Hepatocyte (in vitro differentiated cells): Measurements from ENCODE around the gene TMEM51. TPM values are rescaled to one million over a fixed set of nuclear protein-coding genes. Genes with fewer than 3 reads are reported as not detected.

Source experiments
- DNase-seq: peaks from one replicate; pipeline ENCODE4 v3.0.0-alpha.2; 2016; ENCODE audit warnings: low spot score
- H2AFZ ChIP-seq: fragments of 200-600 bp; sonication (generic); 2 replicates; pipeline ENCODE4 v1.6.0; 2016; ENCODE audit warnings: antibody characterized with exemption, mild to moderate bottlenecking
- H3K27ac ChIP-seq: fragments of 200-600 bp; sonication (generic); 2 replicates; pipeline ENCODE4 v1.5.1; 2016; ENCODE audit warnings: mild to moderate bottlenecking
- H3K27me3 ChIP-seq: fragments of 200-600 bp; sonication (generic); 2 replicates; pipeline ENCODE4 v1.6.1; 2016
- H3K36me3 ChIP-seq: fragments of 200-600 bp; sonication (generic); replicated peaks from 2 replicates; pipeline ENCODE4 v1.5.1; 2016; ENCODE audit warnings: low read depth; ENCODE audit not compliant: insufficient read depth
- H3K4me1 ChIP-seq: fragments of 200-600 bp; sonication (generic); 2 replicates; pipeline ENCODE4 v1.5.1; 2016; ENCODE audit warnings: mild to moderate bottlenecking, moderate library complexity; ENCODE audit not compliant: insufficient read depth
- H3K4me2 ChIP-seq: fragments of 200-600 bp; sonication (generic); 2 replicates; pipeline ENCODE4 v1.6.0; 2016
- H3K4me3 ChIP-seq: fragments of 200-600 bp; sonication (generic); 2 replicates; pipeline ENCODE4 v1.5.1; 2016; ENCODE audit warnings: mild to moderate bottlenecking
- H3K79me2 ChIP-seq: fragments of 200-600 bp; sonication (generic); 2 replicates; pipeline ENCODE4 v1.6.0; 2017; ENCODE audit warnings: mild to moderate bottlenecking
- H3K9me2 ChIP-seq: fragments of 200-600 bp; sonication (generic); replicated peaks from 2 replicates; pipeline ENCODE4 v1.6.0; 2017; ENCODE audit warnings: mild to moderate bottlenecking; ENCODE audit not compliant: insufficient read depth
- H3K9me3 ChIP-seq: fragments of 200-600 bp; sonication (generic); 2 replicates; pipeline ENCODE4 v1.5.1; 2016; ENCODE audit warnings: low read depth, mild to moderate bottlenecking
- H4K20me1 ChIP-seq: fragments of 200-600 bp; sonication (generic); 2 replicates; pipeline ENCODE4 v1.6.0; 2016; ENCODE audit warnings: mild to moderate bottlenecking; ENCODE audit not compliant: insufficient read depth, poor library complexity, severe bottlenecking
- CTCF ChIP-seq: fragments of 200-600 bp; sonication (generic); IDR thresholded peaks from 2 replicates; pipeline ENCODE4 v1.5.1; 2016; ENCODE audit warnings: antibody characterized with exemption, mild to moderate bottlenecking; ENCODE audit not compliant: poor library complexity
- EZH2 ChIP-seq: fragments of 200-600 bp; sonication (generic); IDR thresholded peaks from 2 replicates; pipeline ENCODE4 v1.6.1; 2016; ENCODE audit warnings: antibody characterized with exemption, mild to moderate bottlenecking, borderline replicate concordance
- EZH2phosphoT487 ChIP-seq: fragments of 200-600 bp; sonication (generic); IDR thresholded peaks from one replicate; pipeline ENCODE4 v1.6.1; 2018; ENCODE audit warnings: antibody characterized with exemption, mild to moderate bottlenecking, low read depth, moderate library complexity; ENCODE audit not compliant: unreplicated experiment, severe bottlenecking
- WGBS: methylation state at CpG from one replicate; pipeline ENCODE4 v1.1.6; 2016; ENCODE audit warnings: low lambda C conversion rate; ENCODE audit errors: missing lambda C conversion rate; 5-methylcytosine and 5-hydroxymethylcytosine counted together
- polyA plus RNA-seq: library from polyadenylated mRNA; unstranded; fragments of >200 nt; fragmentation: Nextera tagmentation; extraction: Ambion mirVana; gene quantifications from 2 replicates; pipeline ENCODE4 v1.2.1, GENCODE V29; 2016
- total RNA-seq: library from RNA; depleted of rRNA; stranded (reverse); fragments of >200 nt; gene quantifications from 2 replicates; pipeline ENCODE4 v1.2.3, GENCODE V29; 2014

The TMEM51 gene
- total and polyA plus RNA-seq, 2 experiments from 2014 or later = 23.4 to 24.0 TPM

GRCh38 chr1:15251857-15252835 is 98.6 kb downstream of the TMEM51 start:
- H3K36me3 ChIP-seq = no peaks in the 10 kb centered on the region
- TF ChIP-seq CTCF (no peak), EZH2 (no peak), EZH2phosphoT487 (no peak)
- H3K9me3 ChIP-seq = no peaks in the 10 kb centered on the region
- no peaks in the 10 kb centered on the region for H3K9me2 ChIP-seq
- DNase-seq = no peak
- no peaks in the 10 kb centered on the region for H4K20me1 ChIP-seq
- peaks cover 5% of the 10 kb centered on the region for H3K4me1 ChIP-seq
- H3K4me2 ChIP-seq = no peak overlapping the region
- H3K4me3 ChIP-seq = no peak overlapping the region
- H3K27ac ChIP-seq = no peak overlapping the region
- H2AFZ ChIP-seq = no peak overlapping the region
- H3K27me3 ChIP-seq = peaks cover 5% of the 10 kb centered on the region
- no peaks in the 10 kb centered on the region for H3K79me2 ChIP-seq
- 83% methylated on average over 14 of the region's 14 CpGs for WGBS

GRCh38 chr1:15254559-15254958 is 101.0 kb downstream of the TMEM51 start:
- TF ChIP-seq EZH2 (no peak), EZH2phosphoT487 (no peak), CTCF (no peak)
- H4K20me1 ChIP-seq = no peaks in the 10 kb centered on the region
- no peak overlapping the region for H3K27ac ChIP-seq
- no peaks in the 10 kb centered on the region for H3K36me3 ChIP-seq
- H3K79me2 ChIP-seq = no peaks in the 10 kb centered on the region
- no peak overlapping the region for H3K4me2 ChIP-seq
- H2AFZ ChIP-seq = no peak overlapping the region
- H3K9me2 ChIP-seq = no peaks in the 10 kb centered on the region
- no peaks in the 10 kb centered on the region for H3K9me3 ChIP-seq
- DNase-seq = no peak
- H3K4me3 ChIP-seq = no peak overlapping the region
- H3K27me3 ChIP-seq = peaks cover 5% of the 10 kb centered on the region
- 23% methylated on average over 2 of the region's 2 CpGs for WGBS
- no peaks in the 10 kb centered on the region for H3K4me1 ChIP-seq

- Histone ChIP-seq H3K4me2 (no peak overlapping the region), H3K4me3 (no peak overlapping the region), H3K27ac (no peak overlapping the region), H3K36me3 (no peaks in the 10 kb centered on the region), H4K20me1 (no peaks in the 10 kb centered on the region), H3K79me2 (no peaks in the 10 kb centered on the region), H2AFZ (no peak overlapping the region), H3K9me3 (no peaks in the 10 kb centered on the region), H3K4me1 (no peaks in the 10 kb centered on the region), H3K27me3 (peaks cover 1% of the 10 kb centered on the region), H3K9me2 (no peaks in the 10 kb centered on the region)
- no peak for DNase-seq
- no peak for TF ChIP-seq EZH2phosphoT487
- 57% methylated on average over 4 of the region's 4 CpGs for WGBS
These were observed 102.1 kb downstream of the TMEM51 start for GRCh38 chr1:15255582-15256149.

- H3K4me1 ChIP-seq = no peaks in the 10 kb centered on the region
These were observed 103.0 kb downstream of the TMEM51 start for GRCh38 chr1:15256584-15256983.

More at GRCh38 chr1:15256584-15256983, 103.0 kb downstream of the TMEM51 start:
- Histone ChIP-seq H4K20me1 (no peaks in the 10 kb centered on the region), H3K27me3 (no peaks in the 10 kb centered on the region), H3K4me3 (no peak overlapping the region), H3K9me2 (no peaks in the 10 kb centered on the region), H3K27ac (no peak overlapping the region), H3K9me3 (no peaks in the 10 kb centered on the region), H3K36me3 (no peaks in the 10 kb centered on the region), H2AFZ (no peak overlapping the region), H3K4me2 (no peak overlapping the region), H3K79me2 (no peaks in the 10 kb centered on the region)
- DNase-seq = no peak
- WGBS = 82% methylated on average over 3 of the region's 3 CpGs
- TF ChIP-seq CTCF (no peak), EZH2phosphoT487 (no peak), EZH2 (no peak)
